Transverse colon (tissue), 4 donors: ENCODE results near the gene DIRAS1. TPM values are rescaled to one million over a fixed set of nuclear protein-coding genes. Genes with fewer than 3 reads are reported as not detected.

Experiments used
- DNase-seq: peaks from one replicate; pipeline ENCODE4 v3.0.0-alpha.2; 2019
- H3K27ac ChIP-seq, 4 donors: fragments of 200-600 bp; sonication (generic); 2 replicates each; pipeline ENCODE4 v1.5.1; 2016 to 2018; ENCODE audit warnings: inconsistent platforms in 4 of 4
- H3K27me3 ChIP-seq: fragments of 200-600 bp; sonication (generic); 2 replicates; pipeline ENCODE4 v1.5.1; 2017; ENCODE audit warnings: inconsistent platforms
- H3K36me3 ChIP-seq, 4 donors: fragments of 200-600 bp; sonication (generic); 2 replicates each; pipeline ENCODE4 v1.5.1; 2017 to 2019; ENCODE audit warnings: inconsistent platforms in 4 of 4
- H3K4me1 ChIP-seq, 4 donors: fragments of 200-600 bp; sonication (generic); 2 replicates each; pipeline ENCODE4 v1.5.1; 2017 to 2020; ENCODE audit warnings: inconsistent platforms in 4 of 4
- H3K4me3 ChIP-seq, 4 donors: fragments of 200-600 bp; sonication (generic); 1 replicate in 1 of 4; 2 replicates in 3 of 4; pipeline versions ENCODE4 v1.5.1 to v1.6.1; 2017 to 2019; ENCODE audit warnings: inconsistent platforms in 4 of 4
- H3K9me3 ChIP-seq, 2 donors: fragments of 200-600 bp; sonication (generic); 2 replicates each; pipeline ENCODE4 v1.5.1; 2017 to 2019; ENCODE audit warnings: inconsistent platforms in 2 of 2
- CTCF ChIP-seq, 5 experiments: fragments of 200-600 bp in 3 of 5; fragments of 450-650 bp in 2 of 5; sonication (generic) in 3 of 5; IDR thresholded peaks; 1 replicate in 2 of 5; 2 replicates in 3 of 5; pipeline ENCODE4 v1.5.1; 2016 to 2017; ENCODE audit warnings: antibody characterized with exemption in 5 of 5, inconsistent platforms in 3 of 5, mild to moderate bottlenecking in 2 of 5, moderate library complexity in 1 of 5
- EP300 ChIP-seq: sonication (generic); formaldehyde crosslinking; IDR thresholded peaks from one replicate; pipeline ENCODE4 v1.6.1; 2017; ENCODE audit warnings: antibody characterized with exemption, low read depth
- POLR2A ChIP-seq: fragments of 450-650 bp; IDR thresholded peaks from one replicate; pipeline ENCODE4 v1.6.1; 2016; ENCODE audit warnings: antibody characterized with exemption, mild to moderate bottlenecking, moderate library complexity
- POLR2AphosphoS5 ChIP-seq, 3 donors: sonication (generic); formaldehyde crosslinking; IDR thresholded peaks; one replicate each; pipeline ENCODE4 v1.6.1; 2016; ENCODE audit warnings: antibody characterized with exemption in 3 of 3
- WGBS, 2 donors: methylation state at CpG; one replicate each; pipeline ENCODE4 v1.1.5; 2018; ENCODE audit warnings: low coverage in 1 of 2; 5-methylcytosine and 5-hydroxymethylcytosine counted together
- in situ Hi-C, 4 donors: fragments of 200-750 bp; cut with MboI; loops; one replicate each; pipeline versions ENCODE4 v1.15.0 to v1.15.1; 2017; ENCODE audit warnings: low sequenced_read_pairs in 3 of 4, low pct_ligation_motif_present in 1 of 4, low pct_unique_long_range_greater_than_20kb in 1 of 4
- intact Hi-C: fragments of 100-400 bp; cut with DNase I; formaldehyde crosslinking; loops from one replicate; pipeline ENCODE4 v1.15.1; 2023; ENCODE audit warnings: low total_unique reads
- total RNA-seq, 4 donors: library from RNA; depleted of rRNA; stranded (reverse); fragments of >200 nt; gene quantifications; one replicate each; pipeline ENCODE4 v1.1.0, GENCODE V29; 2016

The DIRAS1 gene
- total RNA-seq, 4 donors from 2014 or later, result 0.41 to 1.4 (median 0.64) TPM; not detected in 1

- H3K27me3 ChIP-seq, result no peaks in the 10 kb centered on the region
- 67 to 70% methylated on average over 15 to 26 of the region's 26 CpGs for WGBS, 2 donors
Observed at GRCh38 chr19:2700660-2701360, 20.4 kb downstream of the DIRAS1 start.

GRCh38 chr19:2699413-2700140 is 21.6 kb downstream of the DIRAS1 start:
- DNase-seq, result no peak
- Histone ChIP-seq H3K27me3 (no peaks in the 10 kb centered on the region), H3K27ac (peak overlapping the region in 2 of 4 donors; percentile 52 to 69), H3K4me1 (peaks cover 0 to 10% (median 5%) of the 10 kb centered on the region in 4 donors), H3K9me3 (no peaks in the 10 kb centered on the region), H3K36me3 (no peaks in the 10 kb centered on the region), H3K4me3 (no peak overlapping the region)
- in situ Hi-C loops (no loop called here), intact Hi-C loops (no loop called here)
- WGBS, 2 donors, result 57 to 77% methylated on average over 1 to 15 of the region's 15 CpGs
- TF ChIP-seq CTCF (IDR thresholded peaks at IDR 0.05) (no peak), POLR2AphosphoS5 (IDR thresholded peaks at IDR 0.05) (no peak), EP300 (no peak), POLR2A (no peak)

More at GRCh38 chr19:2700660-2701360, 20.4 kb downstream of the DIRAS1 start:
- DNase-seq, result no peak
- TF ChIP-seq CTCF (IDR thresholded peaks at IDR 0.05) (no peak), POLR2AphosphoS5 (IDR thresholded peaks at IDR 0.05) (no peak), EP300 (no peak)
- Histone ChIP-seq H3K27ac (peak overlapping the region in 2 of 4 donors; percentile 55 to 69), H3K36me3 (no peaks in the 10 kb centered on the region), H3K9me3 (no peaks in the 10 kb centered on the region), H3K4me3 (no peak overlapping the region), H3K4me1 (peaks cover 0 to 7% (median 4%) of the 10 kb centered on the region in 4 donors)
- in situ Hi-C loops, result no loop called here
- intact Hi-C loops, result no loop called here

- Histone ChIP-seq H3K9me3 (no peaks in the 10 kb centered on the region), H3K4me3 (no peak overlapping the region), H3K36me3 (no peaks in the 10 kb centered on the region), H3K27ac (no peak overlapping the region), H3K27me3 (no peaks in the 10 kb centered on the region), H3K4me1 (peaks cover 0 to 5% (median 0%) of the 10 kb centered on the region in 4 donors)
- 65% methylated on average over 5 of the region's 5 CpGs; no CpG with 5 or more reads in 1 of the 2 donors for WGBS, 2 donors
- intact Hi-C loops (no loop called here), in situ Hi-C loops (no loop called here)
- TF ChIP-seq POLR2A (no peak), POLR2AphosphoS5 (IDR thresholded peaks at IDR 0.05) (no peak), CTCF (IDR thresholded peaks at IDR 0.05) (no peak), EP300 (no peak)
- DNase-seq, result no peak
Observed at GRCh38 chr19:2694196-2694595, 27.0 kb downstream of the DIRAS1 start.

- no peaks in the 10 kb centered on the region for H3K27me3 ChIP-seq
- no peaks in the 10 kb centered on the region for H3K36me3 ChIP-seq
- no peaks in the 10 kb centered on the region for H3K9me3 ChIP-seq
- TF ChIP-seq CTCF (IDR thresholded peaks at IDR 0.05) (no peak), POLR2A (no peak), POLR2AphosphoS5 (IDR thresholded peaks at IDR 0.05) (no peak), EP300 (no peak)
- in situ Hi-C loops, result no loop called here
- peaks cover 0 to 5% (median 0%) of the 10 kb centered on the region in 4 donors for H3K4me1 ChIP-seq
- H3K27ac ChIP-seq, result no peak overlapping the region
- intact Hi-C loops, result no loop called here
- WGBS, 2 donors, result 35 to 65% methylated on average over 4 to 12 of the region's 12 CpGs
- H3K4me3 ChIP-seq, result no peak overlapping the region
- no peak for DNase-seq
Observed at GRCh38 chr19:2693492-2694160, 27.5 kb downstream of the DIRAS1 start.
